ENCODE measurements around the gene GSE1. TPM values are rescaled to one million over a fixed set of nuclear protein-coding genes. Genes with fewer than 3 reads are reported as not detected.

The GSE1 gene
- total and polyA plus RNA-seq, 2 experiments from 2014 or later: 32.4 to 135 TPM

DNA sequence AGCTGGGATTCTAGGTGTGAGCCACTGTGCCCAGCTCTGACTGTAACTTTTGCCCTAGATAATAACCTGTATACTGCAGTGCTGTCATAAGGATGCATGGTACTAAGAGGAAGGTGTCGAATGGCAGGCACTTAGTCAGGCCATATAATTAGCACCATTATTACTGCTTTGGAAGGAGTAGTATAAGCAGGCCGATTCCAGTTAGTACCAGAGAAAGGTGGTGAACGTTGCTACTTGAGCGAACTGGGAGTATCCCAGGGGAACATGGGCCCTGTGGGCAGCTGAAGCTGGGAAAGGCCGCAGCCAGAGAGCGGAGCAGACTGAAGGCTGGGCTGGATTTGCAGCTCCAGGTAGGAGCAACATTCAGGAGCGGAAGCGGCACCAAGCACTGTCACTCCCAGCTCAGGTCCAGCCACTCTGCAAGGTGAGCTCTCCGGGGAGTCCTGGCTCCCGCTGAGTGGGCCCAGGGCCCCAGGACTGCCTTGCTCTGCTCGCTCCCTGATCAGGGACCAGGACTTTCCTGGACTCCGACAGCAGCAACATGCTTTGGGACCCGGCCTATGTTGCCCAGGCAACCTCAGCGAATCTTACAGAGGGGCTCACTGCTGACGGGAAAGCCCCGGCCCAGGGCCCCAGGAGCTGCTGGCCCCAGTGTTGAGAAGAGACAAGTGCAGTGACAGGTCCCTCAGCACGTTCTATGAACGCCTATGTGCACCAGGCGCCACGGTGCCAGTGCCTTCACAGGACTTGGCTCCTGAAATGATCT, 109.2 kb downstream of the GSE1 start:
- Histone ChIP-seq H2AFZ (no peak overlapping the region), H4K20me1 (replicated peaks; ENCODE audit: insufficient read depth) (0 out of 2 replicates have a peak, but pooled peaks cover 4% of the 10 kb centered on the region), H3K9me2 (ENCODE audit: insufficient read depth) (no peaks in the 10 kb centered on the region), H3K4me2 (no peak overlapping the region), H3K27me3 (ENCODE audit: insufficient read depth) (no peaks in the 10 kb centered on the region), H3K4me1 (ENCODE audit: insufficient read depth) (no peaks in the 10 kb centered on the region), H3K79me2 (replicated peaks; ENCODE audit: insufficient read depth) (no peaks in the 10 kb centered on the region), H3K27ac (ENCODE audit: low read depth) (no peak overlapping the region), H3K36me3 (ENCODE audit: insufficient read depth) (no peaks in the 10 kb centered on the region), H3F3A (replicated peaks; ENCODE audit: low read depth) (peaks cover 5% of the 10 kb centered on the region), H3K4me3 (no peak overlapping the region)
- Mint-ChIP-seq H3K36me3 (ENCODE audit: low read depth) (no peaks in the 10 kb centered on the region), H3K27ac (no peak overlapping the region), H3K9me3 (no peaks in the 10 kb centered on the region), H3K4me3 (no peak overlapping the region), H3K4me1 (no peaks in the 10 kb centered on the region), H3K27me3 (ENCODE audit: insufficient read depth, low read depth, poor library complexity) (peaks cover 6% of the 10 kb centered on the region)
- no peak for DNase-seq (ENCODE audit: low spot score)
- TF ChIP-seq NANOG (IDR thresholded peaks at IDR 0.05; ENCODE audit: borderline replicate concordance) (no peak), ZNF114 (CRISPR knock-in tag; IDR thresholded peaks at IDR 0.05) (no peak), EZH2 (IDR thresholded peaks at IDR 0.05; ENCODE audit: low read depth, unreplicated experiment) (no peak), CREB1 (CRISPR knock-in tag; IDR thresholded peaks at IDR 0.05; ENCODE audit: low read depth) (no peak), EZH2phosphoT487 (IDR thresholded peaks at IDR 0.05; ENCODE audit: unreplicated experiment) (no peak), ZNF331 (CRISPR knock-in tag; IDR thresholded peaks at IDR 0.05; ENCODE audit: low read depth) (no peak), STAT1 (IDR thresholded peaks at IDR 0.05; ENCODE audit: unreplicated experiment) (no peak), POLR2AphosphoS5 (IDR thresholded peaks at IDR 0.05; ENCODE audit: low read depth) (no peak), JUNB (IDR thresholded peaks at IDR 0.05; ENCODE audit: unreplicated experiment) (no peak)
- TF ChIP-seq, protein P1, sequence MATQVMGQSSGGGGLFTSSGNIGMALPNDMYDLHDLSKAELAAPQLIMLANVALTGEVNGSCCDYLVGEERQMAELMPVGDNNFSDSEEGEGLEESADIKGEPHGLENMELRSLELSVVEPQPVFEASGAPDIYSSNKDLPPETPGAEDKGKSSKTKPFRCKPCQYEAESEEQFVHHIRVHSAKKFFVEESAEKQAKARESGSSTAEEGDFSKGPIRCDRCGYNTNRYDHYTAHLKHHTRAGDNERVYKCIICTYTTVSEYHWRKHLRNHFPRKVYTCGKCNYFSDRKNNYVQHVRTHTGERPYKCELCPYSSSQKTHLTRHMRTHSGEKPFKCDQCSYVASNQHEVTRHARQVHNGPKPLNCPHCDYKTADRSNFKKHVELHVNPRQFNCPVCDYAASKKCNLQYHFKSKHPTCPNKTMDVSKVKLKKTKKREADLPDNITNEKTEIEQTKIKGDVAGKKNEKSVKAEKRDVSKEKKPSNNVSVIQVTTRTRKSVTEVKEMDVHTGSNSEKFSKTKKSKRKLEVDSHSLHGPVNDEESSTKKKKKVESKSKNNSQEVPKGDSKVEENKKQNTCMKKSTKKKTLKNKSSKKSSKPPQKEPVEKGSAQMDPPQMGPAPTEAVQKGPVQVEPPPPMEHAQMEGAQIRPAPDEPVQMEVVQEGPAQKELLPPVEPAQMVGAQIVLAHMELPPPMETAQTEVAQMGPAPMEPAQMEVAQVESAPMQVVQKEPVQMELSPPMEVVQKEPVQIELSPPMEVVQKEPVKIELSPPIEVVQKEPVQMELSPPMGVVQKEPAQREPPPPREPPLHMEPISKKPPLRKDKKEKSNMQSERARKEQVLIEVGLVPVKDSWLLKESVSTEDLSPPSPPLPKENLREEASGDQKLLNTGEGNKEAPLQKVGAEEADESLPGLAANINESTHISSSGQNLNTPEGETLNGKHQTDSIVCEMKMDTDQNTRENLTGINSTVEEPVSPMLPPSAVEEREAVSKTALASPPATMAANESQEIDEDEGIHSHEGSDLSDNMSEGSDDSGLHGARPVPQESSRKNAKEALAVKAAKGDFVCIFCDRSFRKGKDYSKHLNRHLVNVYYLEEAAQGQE (IDR thresholded peaks at IDR 0.05; ENCODE audit: unreplicated experiment): no peak
- TF ChIP-seq, protein P2, sequence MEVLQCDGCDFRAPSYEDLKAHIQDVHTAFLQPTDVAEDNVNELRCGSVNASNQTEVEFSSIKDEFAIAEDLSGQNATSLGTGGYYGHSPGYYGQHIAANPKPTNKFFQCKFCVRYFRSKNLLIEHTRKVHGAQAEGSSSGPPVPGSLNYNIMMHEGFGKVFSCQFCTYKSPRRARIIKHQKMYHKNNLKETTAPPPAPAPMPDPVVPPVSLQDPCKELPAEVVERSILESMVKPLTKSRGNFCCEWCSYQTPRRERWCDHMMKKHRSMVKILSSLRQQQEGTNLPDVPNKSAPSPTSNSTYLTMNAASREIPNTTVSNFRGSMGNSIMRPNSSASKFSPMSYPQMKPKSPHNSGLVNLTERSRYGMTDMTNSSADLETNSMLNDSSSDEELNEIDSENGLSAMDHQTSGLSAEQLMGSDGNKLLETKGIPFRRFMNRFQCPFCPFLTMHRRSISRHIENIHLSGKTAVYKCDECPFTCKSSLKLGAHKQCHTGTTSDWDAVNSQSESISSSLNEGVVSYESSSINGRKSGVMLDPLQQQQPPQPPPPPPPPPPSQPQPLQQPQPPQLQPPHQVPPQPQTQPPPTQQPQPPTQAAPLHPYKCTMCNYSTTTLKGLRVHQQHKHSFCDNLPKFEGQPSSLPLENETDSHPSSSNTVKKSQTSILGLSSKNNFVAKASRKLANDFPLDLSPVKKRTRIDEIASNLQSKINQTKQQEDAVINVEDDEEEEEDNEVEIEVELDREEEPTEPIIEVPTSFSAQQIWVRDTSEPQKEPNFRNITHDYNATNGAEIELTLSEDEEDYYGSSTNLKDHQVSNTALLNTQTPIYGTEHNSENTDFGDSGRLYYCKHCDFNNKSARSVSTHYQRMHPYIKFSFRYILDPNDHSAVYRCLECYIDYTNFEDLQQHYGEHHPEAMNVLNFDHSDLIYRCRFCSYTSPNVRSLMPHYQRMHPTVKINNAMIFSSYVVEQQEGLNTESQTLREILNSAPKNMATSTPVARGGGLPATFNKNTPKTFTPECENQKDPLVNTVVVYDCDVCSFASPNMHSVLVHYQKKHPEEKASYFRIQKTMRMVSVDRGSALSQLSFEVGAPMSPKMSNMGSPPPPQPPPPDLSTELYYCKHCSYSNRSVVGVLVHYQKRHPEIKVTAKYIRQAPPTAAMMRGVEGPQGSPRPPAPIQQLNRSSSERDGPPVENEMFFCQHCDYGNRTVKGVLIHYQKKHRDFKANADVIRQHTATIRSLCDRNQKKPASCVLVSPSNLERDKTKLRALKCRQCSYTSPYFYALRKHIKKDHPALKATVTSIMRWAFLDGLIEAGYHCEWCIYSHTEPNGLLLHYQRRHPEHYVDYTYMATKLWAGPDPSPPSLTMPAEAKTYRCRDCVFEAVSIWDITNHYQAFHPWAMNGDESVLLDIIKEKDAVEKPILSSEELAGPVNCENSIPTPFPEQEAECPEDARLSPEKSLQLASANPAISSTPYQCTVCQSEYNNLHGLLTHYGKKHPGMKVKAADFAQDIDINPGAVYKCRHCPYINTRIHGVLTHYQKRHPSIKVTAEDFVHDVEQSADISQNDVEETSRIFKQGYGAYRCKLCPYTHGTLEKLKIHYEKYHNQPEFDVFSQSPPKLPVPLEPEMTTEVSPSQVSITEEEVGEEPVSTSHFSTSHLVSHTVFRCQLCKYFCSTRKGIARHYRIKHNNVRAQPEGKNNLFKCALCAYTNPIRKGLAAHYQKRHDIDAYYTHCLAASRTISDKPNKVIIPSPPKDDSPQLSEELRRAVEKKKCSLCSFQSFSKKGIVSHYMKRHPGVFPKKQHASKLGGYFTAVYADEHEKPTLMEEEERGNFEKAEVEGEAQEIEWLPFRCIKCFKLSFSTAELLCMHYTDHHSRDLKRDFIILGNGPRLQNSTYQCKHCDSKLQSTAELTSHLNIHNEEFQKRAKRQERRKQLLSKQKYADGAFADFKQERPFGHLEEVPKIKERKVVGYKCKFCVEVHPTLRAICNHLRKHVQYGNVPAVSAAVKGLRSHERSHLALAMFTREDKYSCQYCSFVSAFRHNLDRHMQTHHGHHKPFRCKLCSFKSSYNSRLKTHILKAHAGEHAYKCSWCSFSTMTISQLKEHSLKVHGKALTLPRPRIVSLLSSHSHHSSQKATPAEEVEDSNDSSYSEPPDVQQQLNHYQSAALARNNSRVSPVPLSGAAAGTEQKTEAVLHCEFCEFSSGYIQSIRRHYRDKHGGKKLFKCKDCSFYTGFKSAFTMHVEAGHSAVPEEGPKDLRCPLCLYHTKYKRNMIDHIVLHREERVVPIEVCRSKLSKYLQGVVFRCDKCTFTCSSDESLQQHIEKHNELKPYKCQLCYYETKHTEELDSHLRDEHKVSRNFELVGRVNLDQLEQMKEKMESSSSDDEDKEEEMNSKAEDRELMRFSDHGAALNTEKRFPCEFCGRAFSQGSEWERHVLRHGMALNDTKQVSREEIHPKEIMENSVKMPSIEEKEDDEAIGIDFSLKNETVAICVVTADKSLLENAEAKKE (CRISPR knock-in tag; IDR thresholded peaks at IDR 0.05): no peak
- TF ChIP-seq, protein P3, sequence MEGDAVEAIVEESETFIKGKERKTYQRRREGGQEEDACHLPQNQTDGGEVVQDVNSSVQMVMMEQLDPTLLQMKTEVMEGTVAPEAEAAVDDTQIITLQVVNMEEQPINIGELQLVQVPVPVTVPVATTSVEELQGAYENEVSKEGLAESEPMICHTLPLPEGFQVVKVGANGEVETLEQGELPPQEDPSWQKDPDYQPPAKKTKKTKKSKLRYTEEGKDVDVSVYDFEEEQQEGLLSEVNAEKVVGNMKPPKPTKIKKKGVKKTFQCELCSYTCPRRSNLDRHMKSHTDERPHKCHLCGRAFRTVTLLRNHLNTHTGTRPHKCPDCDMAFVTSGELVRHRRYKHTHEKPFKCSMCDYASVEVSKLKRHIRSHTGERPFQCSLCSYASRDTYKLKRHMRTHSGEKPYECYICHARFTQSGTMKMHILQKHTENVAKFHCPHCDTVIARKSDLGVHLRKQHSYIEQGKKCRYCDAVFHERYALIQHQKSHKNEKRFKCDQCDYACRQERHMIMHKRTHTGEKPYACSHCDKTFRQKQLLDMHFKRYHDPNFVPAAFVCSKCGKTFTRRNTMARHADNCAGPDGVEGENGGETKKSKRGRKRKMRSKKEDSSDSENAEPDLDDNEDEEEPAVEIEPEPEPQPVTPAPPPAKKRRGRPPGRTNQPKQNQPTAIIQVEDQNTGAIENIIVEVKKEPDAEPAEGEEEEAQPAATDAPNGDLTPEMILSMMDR (conservative IDR thresholded peaks at IDR 0.05; ENCODE audit: low read depth in 2 of 2): no peak
- TF ChIP-seq, protein P4, sequence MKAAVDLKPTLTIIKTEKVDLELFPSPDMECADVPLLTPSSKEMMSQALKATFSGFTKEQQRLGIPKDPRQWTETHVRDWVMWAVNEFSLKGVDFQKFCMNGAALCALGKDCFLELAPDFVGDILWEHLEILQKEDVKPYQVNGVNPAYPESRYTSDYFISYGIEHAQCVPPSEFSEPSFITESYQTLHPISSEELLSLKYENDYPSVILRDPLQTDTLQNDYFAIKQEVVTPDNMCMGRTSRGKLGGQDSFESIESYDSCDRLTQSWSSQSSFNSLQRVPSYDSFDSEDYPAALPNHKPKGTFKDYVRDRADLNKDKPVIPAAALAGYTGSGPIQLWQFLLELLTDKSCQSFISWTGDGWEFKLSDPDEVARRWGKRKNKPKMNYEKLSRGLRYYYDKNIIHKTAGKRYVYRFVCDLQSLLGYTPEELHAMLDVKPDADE (IDR thresholded peaks at IDR 0.05): no peak
- no peak for ATAC-seq
